Stimulated activated CD4-positive, alpha-beta T cell treated with anti-CD3 and anti-CD28 coated beads, Interleukin-4, amount 100 ng/mL, for 4 hours (primary cell): ENCODE measurements around the gene LRMDA.

Source experiments
- DNase-seq, 2 experiments: peaks; one replicate each; pipeline ENCODE4 v3.0.0-alpha.2; 2020

Gene LRMDA

DNA sequence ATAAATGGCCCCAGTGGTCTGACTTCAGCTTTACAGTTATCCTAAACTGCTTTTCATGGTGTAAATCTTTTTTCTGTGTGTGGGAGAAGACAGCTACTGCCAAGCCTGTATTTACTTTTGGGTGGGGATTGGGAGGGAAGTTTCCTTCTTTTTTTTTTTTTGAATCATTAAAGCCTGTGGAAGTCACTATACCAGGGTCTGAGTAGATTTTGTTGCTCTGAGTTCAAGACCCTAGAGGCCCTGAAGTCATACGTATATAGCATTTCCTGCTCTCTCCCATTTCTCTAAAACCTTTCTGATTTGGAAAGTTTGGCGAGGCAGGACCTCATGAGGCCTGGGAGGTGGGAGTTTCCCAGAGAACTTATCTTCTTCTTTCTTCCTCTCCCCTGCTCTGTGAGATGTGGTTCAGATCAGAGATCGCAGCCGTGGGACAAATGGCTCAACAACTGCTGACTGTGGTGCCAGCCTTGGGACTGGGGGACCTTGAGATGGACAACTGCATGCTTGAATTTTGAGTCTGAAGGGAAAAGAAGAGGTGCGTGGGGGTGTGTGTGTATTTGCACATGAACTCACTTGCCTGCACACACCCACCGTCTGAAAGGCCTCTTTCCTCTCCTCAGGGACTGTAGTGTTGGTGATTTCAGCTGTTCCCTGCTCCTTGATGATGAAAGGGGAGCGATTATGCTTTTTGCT, 18.1 kb downstream of the LRMDA start:
- no peak for DNase-seq

DNA sequence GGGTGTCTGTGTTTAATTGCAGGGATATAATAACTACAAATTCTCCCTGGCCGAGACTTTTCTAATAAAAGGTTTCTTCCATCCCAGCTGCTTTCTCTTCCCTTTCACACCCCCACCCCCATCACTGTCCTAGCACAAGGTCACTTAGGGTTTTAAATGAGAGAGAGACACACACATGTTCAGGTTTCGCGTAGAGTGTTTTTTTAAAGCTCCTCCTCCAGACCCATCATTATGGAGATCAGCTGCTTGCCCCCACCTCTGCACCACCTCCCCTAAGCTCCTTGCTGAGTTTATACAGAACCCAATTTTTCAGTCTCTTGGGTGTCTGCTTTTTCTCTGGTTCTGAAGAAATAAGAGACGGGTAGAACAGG, 18.6 kb downstream of the LRMDA start:
- no peak for DNase-seq

DNA sequence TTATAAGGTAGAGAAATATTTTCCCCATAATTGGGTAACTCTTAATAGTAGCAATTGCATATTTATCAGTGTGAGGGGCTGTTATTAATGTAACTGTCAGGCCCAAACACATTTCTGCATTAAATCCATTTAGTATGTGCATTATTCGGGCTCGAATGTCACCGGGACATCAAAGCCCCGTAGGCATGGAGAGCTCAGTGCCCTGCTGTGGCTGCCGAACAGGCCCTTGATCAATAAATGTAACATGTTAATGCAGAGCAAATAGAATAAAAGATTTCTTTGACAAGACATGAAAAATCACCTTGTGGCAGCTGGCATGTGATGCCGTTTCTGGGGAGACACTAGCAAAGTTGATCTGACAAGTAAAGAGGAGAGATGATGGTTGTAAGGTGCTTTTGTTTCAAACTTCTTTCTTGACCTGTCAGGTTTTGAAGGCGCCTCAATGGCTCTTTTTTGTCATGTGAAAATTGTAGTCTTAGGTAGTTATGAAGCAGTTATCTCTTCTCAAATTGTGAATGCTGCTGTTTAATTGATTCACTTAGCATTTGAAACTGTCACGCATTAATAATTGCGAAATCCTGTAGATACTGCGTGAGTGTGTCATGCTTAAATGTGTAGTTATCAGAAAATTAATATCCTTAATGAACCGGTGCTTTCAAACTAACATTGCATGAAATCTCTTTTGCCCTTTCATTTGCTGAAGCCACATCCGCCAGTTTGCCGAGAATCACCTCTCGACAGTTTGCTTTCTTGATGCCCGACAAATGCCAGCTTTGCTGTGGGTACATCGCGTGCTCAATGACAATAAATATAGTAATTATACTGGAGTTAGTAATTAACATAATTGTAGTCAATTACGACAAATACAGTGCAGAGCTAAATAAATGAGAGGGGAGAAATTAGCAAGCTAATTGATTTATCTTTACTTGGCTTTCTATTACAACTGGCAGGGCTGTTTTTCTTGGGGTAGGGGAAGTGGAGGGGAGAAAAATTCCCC, 19.5 kb downstream of the LRMDA start:
- no peak for DNase-seq

DNA sequence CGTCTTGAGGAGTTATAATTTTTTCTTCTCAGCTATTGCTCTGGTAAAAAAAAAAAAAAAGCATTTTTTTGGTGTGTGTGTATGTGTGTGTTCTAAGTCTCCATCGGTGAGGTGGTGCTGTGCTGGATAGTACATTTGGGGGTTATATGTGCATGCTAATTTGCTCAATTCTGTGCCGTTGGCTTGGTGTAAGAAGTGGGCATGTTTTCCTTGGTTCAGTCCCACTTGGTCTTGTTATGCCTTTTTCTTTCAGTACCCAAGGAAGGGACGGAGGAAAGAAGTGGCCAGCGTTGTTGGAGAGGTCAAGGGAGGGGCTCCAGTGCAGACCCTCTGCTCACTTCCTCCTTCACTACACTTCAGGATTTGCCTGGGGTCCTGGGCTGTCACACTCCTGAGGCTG, 20.4 kb downstream of the LRMDA start:
- no peak for DNase-seq

DNA sequence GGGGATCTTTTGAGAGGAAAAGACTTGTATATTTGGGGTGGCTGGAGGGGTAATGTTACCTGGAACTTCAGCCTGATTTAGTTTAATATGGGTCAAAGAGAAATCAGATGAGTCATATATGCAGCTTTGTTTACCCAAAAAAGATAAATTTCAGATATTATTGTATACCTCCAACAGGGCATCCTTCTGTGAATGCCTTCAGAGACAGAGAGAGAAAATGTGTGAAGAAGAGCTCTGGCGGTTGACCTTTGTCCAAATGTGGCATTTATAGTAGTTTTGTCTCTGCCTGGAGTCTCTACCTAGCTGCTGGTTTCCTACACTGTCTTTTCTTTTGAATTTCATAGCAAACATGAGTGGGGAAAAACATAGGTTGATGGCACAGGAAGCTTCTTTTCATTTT, 21.6 kb downstream of the LRMDA start:
- no peak for DNase-seq

DNA sequence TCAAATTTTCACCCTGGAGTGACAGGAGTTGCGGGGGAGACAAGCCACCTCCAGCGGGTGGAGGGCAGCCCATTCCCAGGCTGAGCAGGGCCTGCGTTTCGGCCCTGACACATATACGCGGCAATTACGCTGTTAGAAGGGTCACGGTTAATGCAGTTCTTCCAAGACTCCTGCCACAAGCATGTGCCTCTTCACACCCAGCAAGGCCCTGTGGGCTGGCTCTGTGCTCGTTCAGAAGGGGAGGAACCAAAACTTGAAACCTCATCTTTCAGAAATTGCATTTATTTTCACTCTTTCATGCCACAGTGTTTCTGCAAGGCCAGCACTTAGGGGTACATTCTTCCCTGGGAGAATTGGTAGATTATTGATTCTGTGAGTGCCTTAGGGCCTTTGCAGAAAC, 24.7 kb downstream of the LRMDA start:
- no peak for DNase-seq

DNA sequence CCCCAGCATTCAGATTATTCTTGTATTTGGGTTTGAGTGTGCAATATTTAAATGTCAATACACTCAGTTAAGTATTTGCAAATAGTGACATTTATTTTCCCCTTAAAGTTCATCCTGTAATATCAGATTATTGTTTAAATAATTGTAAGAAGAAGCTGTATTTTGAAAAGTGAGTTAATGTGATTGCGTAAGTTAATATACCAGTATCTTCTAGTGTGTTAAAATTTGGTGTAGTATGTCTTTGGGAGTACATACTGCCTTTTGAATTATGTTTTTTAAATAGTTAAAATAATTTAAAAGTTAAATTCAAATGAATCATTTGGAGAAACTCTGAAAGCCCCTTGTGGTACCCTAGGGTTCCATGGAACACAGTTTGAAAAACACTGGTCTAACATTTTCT, 28.6 kb downstream of the LRMDA start:
- DNase-seq = no peak

DNA sequence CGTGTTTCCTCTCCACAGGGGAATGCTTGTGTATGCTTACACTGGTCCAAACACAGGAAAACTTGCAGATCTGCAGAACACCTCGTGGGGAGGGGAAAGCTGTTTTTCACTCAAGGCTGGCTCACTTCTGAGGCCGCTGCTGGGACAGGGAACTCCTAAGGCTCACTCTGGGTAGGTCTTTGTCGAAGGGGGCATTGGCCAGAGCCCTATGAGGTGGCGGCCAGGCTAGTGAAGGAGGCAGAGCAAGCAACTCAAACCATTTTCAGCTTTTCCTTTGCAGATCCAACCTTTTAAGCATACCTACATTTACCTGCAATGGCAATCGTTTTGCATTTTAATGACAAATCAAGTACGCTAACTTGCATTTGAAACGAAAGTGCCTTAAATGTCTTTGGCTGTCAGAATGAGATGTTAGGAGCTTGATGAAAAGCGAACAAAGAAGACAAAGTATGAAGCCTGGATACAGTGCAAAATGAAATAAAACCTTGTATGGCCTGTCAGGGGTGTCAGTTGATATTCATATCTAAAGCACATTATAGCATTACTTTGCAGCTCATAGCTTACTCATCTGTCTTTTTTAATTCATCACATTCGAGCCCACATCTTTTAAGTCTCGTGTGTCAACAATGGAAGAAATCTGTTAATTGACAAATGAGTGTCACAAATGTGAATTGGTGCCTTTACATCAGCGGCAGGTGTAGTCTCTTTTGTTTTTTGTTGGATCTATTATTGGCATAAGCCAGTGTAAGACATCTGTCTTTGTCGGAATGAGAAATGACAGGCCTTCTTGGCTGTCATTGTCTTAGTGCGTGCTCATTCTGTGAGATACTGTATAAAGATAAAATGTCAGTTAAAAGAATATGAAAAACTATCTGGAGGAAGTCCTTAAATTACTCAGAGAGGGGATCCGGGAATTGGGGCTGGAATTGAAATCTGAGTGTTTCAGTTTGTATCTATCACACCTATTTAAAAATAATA, 30.5 kb downstream of the LRMDA start:
- no peak for DNase-seq

DNA sequence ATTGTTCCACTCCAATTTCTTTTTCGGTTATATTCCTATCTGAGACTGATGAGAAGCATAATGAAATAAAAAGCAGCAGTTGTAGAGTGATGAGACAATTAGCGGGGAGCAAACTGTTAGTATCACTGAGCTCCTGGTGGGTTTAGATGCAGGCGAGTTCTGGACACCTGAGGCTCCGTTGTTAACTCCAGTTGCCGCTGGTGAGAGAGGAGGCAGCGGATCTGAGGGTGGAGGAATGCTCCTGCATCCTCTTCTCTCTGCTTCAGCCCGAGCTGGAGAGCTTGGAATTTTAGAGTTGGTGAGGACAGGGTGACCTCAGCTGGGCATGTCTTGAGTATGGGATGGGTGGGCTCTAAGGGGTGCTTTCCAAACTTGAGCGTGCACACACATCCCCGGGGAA, 31.4 kb downstream of the LRMDA start:
- DNase-seq = no peak

DNA sequence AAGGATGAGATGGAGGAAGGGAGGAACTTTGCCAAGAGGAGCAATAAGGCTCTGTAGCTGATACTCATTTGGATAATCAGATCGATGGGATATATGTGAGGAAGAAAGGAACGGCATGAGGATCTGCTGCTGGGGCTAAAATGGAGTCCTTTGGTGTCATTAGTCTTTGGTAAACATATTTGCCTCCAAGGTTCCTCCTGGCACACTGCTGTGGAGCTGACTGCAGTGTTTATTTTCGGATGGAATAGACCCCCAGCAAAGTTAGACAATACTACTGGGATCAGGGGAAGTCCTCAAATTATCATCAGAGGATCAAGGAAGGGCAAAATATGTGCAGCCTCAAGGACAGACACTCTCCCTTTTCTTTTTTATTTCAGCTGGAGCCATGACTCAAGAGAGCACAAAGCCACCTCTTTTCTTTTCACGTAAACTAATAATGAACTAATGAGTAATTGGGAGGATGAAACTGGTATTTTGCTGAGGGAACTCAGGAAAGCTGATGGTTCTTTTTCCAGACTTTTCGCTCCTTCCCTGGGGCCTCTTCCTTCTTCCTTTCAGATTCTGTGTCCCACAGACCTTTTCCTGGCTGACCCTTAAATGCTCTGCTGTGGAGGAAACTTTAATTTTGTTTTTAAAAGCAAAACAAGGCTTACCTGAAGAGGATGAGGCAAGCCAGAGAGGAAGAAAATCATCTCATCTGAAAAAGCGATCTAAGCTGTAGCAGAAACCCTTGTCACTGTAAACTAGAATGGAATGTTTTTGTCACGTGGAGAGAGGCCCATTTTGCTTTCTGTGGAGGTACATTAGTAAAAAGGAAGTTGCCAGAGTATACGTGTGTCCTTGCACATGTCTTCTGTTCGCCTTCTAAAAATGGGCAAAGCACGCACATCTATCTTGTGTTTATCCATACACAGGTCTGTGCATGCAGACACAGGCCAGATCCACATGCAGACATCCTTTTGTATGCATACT, 33.3 kb downstream of the LRMDA start:
- no peak for DNase-seq

DNA sequence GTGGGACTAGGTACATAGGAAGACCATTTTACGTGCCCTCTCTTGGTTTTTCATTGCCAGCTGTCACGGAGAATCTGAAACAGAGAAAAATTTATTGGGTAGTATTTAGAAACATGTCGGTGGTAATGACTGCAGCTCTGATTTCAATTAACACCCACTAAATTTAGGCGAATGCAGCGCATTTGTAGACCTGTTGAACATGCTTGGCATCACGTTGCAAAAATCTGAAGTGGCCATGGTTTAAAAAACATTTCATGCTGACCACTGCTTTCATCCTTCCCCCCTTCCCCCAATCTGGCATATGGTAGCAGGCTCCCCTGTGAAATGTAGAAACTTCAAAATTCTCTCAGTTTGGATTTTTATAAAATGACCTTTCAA, 34.0 kb downstream of the LRMDA start:
- no peak for DNase-seq

DNA sequence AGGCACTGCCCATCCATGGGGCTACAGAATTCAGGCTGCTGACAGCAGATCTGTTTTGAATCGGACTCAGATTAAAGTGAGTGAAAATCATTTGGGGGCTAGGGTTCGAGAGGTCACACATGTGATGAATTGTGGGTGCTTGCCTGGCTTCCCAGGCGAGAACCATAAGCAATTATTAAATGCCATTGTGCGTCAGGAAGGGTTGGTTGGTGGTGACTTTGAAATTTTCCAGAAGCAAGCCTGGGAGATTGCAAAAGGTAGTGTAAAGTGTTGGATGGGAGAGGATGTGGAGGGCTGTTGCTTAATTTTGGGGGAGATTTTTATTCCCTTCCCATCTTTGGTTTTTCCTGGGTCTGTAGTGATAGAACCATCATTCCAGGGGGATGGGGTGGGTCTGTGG, 34.6 kb downstream of the LRMDA start:
- DNase-seq = no peak

DNA sequence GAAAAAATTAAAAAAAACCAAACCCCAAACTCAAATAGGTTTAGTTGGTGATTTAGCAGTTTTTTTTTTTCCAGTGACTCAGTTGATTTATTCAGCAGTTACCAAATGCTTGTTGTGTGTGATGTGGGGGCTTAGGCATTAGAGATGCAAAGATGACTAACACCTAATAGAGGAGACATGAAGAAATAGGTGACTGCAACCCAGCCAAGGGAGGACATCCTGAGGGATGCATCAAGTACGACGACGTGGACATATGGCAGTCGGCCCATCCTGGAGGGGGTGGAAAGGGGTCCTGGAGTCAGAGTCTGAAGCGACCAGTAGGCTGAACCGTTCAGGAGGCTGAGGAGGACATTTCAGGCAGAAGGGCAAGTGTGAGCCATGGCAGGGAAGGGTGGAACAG, 35.5 kb downstream of the LRMDA start:
- no peak for DNase-seq

DNA sequence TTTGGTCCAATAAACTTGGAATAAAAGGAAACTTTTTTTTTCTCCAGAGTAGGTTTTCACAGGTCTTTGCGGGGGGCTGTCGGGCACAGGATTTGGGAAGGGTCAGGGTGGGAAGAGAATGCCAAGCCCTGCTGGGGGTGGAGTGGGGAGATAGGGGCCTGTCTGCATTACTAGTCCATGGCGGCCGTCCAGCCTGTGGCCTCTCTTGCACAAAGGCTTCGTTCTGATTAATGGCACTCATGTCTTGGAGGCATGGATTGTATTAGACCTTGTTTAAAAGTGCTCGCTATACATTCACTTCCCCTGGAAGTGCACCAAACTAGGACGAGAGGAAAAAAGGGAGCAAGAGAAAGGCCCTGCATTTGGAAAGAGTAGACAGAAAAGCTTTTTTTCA, 37.2 kb downstream of the LRMDA start:
- DNase-seq = no peak

DNA sequence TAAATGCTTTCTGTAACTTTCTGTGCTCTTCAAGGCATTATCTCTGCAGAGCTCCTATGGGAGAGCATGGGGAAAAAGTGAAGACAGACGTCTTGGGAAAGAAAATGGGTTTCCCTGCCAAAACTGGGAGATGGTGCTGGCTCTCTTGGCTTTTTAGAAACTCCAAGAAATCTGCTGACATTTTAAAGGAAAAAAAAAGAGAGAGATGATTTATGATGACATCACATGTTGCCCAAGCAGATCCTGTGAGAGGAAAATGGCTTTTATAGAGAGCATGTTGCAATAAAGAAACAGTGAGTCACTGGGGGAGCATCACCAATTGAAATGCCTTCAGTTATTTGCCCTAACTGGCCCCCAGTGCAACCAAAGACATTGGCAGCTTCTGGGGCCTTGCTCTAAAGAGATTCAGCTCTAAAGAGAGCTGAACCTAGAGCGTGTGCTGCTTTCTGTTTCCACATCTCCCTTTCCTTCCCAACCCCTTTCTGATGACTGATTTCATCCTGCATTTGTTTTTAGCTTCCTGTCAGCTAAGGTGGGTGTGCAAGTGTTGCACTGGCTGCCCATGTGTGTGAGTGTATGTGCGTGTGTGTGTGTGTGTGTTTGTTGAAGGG, 37.7 kb downstream of the LRMDA start:
- DNase-seq = no peak

DNA sequence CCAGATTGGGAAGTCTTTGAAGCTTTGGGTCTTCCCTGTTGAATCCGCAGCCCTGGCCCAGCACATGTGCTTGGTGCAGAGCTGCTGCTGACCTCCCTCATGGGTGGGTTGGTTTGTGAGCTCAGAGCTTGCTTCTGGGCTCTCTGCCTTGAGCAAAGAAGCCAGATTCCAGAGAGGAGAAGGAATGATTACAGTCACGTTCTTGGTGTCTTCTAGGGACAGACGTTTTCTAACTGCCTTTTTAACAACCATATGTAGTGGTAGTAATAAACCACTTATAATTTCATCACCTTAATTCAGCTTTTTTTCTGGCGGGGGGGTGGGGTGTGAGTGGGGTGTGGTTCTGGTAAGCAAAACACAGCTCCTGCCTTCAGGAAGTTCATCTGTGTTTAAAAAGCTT, 39.5 kb downstream of the LRMDA start:
- no peak for DNase-seq

DNA sequence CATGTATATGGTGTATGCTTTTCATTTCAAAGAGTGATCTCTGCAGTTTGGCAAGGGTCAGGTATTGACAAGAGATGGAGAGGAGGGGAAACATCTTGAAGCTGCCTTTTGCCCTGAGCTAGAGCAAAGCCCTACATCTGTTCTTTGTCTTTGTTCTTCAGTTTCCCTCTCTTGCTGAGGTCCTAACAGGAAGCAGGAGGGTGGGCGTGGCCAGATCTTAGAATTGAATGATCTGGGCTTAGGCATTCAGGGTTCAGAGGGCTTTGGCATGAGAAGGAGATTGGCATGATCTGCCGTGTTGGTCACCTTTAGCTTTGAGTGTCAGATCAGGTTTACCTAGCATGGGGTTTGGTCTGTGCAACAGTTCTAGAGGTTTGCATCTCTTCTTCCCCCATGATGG, 41.3 kb downstream of the LRMDA start:
- DNase-seq = no peak

DNA sequence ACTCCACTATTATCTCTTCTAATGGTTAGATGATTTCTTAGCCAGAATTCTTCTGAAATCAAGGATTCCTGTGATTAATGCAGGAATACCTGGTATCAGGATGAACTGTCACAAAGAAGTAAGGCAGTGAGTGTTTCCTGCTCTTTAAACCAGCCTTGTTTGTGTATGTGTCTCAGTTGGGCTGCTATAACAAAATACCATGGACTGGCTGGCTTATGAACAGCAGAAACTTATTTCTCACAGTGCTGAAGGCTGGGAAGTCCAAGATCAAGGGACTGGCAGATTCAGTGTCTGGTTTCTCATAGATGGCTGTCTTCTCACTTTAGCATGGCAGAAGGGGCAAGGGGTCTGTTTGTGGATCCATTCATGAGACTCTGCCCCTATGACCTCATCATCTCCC, 42.7 kb downstream of the LRMDA start:
- DNase-seq = no peak

DNA sequence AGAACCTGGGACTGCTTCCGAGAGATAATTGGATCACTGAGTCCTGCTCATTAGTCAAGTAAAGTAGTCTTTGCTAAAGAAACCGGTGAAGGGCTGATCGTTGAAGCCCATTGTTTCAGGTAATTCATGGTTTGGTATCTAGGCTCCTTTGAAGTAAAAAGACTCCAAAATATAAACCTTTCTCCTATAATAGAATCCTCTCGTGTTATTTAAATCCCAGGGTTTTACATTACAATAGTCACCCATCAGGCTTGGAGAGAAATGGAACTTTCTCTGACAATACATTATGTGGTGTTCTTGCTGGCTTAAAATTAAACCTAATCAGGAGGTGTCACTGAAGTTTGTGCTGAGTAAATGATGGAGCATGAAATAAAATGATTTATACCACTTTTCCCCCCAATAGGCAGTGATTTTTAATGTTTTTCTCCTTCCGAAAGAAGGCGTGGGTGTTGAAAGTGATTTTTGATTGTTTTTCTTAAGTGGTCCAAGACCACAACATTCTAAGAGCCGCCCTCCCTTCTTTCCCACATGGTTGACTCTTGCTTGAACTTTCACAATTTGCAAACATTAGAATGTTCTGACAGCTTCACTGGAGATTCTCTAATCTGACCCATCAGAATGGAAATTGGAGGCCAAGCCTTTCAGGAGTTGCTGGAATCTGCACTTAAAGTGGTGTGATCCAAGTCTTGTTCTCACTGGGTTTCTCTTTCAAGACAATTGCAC, 44.2 kb downstream of the LRMDA start:
- no peak for DNase-seq

DNA sequence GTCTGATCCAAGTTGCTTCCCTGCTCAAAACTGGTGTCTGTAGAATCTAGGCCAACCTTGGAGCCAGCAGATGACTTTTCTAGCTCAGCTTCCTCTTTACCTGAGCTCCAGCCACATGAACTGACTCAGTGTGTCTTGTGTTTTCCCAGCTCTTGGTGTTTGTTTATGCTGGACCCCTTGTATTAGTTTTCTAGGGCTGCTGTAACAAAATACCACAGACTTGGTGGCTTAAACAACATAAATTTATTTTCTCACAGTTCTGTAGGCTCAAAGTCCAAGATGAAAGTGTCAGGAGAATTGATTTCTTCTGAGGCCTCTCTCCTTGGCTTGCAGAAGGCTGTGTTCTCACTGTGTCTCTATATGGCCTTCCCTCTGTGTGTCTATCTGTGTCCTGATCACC, 45.1 kb downstream of the LRMDA start:
- no peak for DNase-seq

DNA sequence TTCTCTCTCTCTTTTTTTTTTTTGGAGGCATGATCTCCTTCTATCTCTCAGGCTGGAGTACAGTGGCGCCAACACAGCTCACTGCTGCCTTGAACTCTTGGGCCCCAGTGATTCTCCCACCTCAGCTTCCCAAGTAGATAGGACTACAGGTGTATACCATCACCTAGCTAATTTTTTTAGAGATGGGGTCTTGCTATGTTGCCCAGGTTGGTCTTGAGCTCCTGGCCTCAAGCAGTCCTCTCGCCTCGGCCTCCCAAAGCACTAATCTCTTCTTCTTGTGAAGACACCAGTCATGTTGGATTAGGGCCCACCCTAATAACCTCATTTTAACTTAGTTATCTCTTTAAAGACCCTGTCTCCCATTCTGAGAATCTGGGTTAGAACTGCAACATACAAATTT, 45.6 kb downstream of the LRMDA start:
- DNase-seq = no peak
